Spleen (tissue), 11 donors: ENCODE data around the gene GRIA4. TPM values are rescaled to one million over a fixed set of nuclear protein-coding genes. Genes with fewer than 3 reads are reported as not detected.

ENCODE experiments used
- DNase-seq: peaks from one replicate; pipeline ENCODE4 v3.0.0-alpha.2; 2020
- H3K27ac ChIP-seq, 8 donors: fragments of 200-600 bp; sonication (generic) in 7 of 8; 1 replicate in 4 of 8; 2 replicates in 4 of 8; pipeline versions ENCODE4 v1.5.0 to v1.8.0; 2016 to 2021; ENCODE audit warnings: inconsistent platforms in 4 of 8, mild to moderate bottlenecking in 4 of 8, moderate library complexity in 1 of 8
- H3K27me3 ChIP-seq, 7 donors: fragments of 200-600 bp; sonication (generic) in 6 of 7; replicated peaks in 1 of 7; 1 replicate in 4 of 7; 2 replicates in 3 of 7; pipeline versions ENCODE4 v1.5.0 to v1.8.0; 2016 to 2021; ENCODE audit warnings: inconsistent platforms in 3 of 7, mild to moderate bottlenecking in 1 of 7
- H3K36me3 ChIP-seq, 6 donors: fragments of 200-600 bp; sonication (generic) in 5 of 6; 1 replicate in 4 of 6; 2 replicates in 2 of 6; pipeline versions ENCODE4 v1.5.0 to v1.8.0; 2016 to 2021; ENCODE audit warnings: inconsistent platforms in 2 of 6
- H3K4me1 ChIP-seq, 6 donors: fragments of 200-600 bp; sonication (generic) in 5 of 6; 1 replicate in 3 of 6; 2 replicates in 3 of 6; pipeline versions ENCODE4 v1.5.0 to v1.8.0; 2016 to 2021; ENCODE audit warnings: inconsistent platforms in 3 of 6
- H3K4me3 ChIP-seq, 8 donors: fragments of 200-600 bp; sonication (generic) in 7 of 8; 1 replicate in 4 of 8; 2 replicates in 4 of 8; pipeline versions ENCODE4 v1.5.0 to v1.8.0; 2016 to 2021; ENCODE audit warnings: inconsistent platforms in 4 of 8, mild to moderate bottlenecking in 4 of 8, moderate library complexity in 2 of 8
- H3K9me3 ChIP-seq, 8 donors: fragments of 200-600 bp; sonication (generic) in 7 of 8; 1 replicate in 4 of 8; 2 replicates in 4 of 8; pipeline versions ENCODE4 v1.5.0 to v1.8.0; 2016 to 2021; ENCODE audit warnings: inconsistent platforms in 4 of 8
- POLR2A ChIP-seq, 3 donors: fragments of 450-650 bp; IDR thresholded peaks; one replicate each; pipeline ENCODE4 v1.5.1; 2017; ENCODE audit warnings: antibody characterized with exemption in 3 of 3, mild to moderate bottlenecking in 1 of 3
- POLR2AphosphoS5 ChIP-seq, 3 donors: sonication (generic); formaldehyde crosslinking; IDR thresholded peaks; one replicate each; pipeline ENCODE4 v1.5.1; 2017; ENCODE audit warnings: antibody characterized with exemption in 3 of 3
- WGBS, 5 donors: extraction: QIAGEN DNeasy Blood & Tissue Kit in 3 of 5; methylation state at CpG; one replicate each; pipeline versions ENCODE4 v1.1.5 to v1.1.7; 2013 to 2018; 5-methylcytosine and 5-hydroxymethylcytosine counted together
- intact Hi-C: fragments of 100-400 bp; cut with DNase I; formaldehyde crosslinking; loops from one replicate; pipeline ENCODE4 v1.15.0; 2023; ENCODE audit warnings: low total_unique reads
- polyA plus RNA-seq, 3 donors: library from polyadenylated mRNA; stranded (reverse); fragments of 200-250 nt; gene quantifications; one replicate each; pipeline ENCODE4 v1.2.1, GENCODE V29; 2013
- total RNA-seq, 7 donors: library from RNA; depleted of rRNA in 3 of 7; stranded (reverse); fragments of >200 nt in 3 of 7; fragmentation: NEBNext Ultra II Directional in 4 of 7; extraction: Animal tissue kit (Norgen Biotek cat#: 25700) in 4 of 7; gene quantifications; one replicate each; pipeline versions ENCODE4 v1.1.0 to v1.2.1, GENCODE V29; 2016 to 2021
- TF ChIP-seq, protein P1 (sequence below), 11 experiments: fragments of 200-600 bp in 7 of 11; fragments of 450-650 bp in 4 of 11; sonication (generic) in 4 of 11; IDR thresholded peaks in 8 of 11; conservative IDR thresholded peaks in 3 of 11; 1 replicate in 7 of 11; 2 replicates in 4 of 11; pipeline versions ENCODE4 v1.4.0 to v1.8.0; 2016 to 2021; ENCODE audit warnings: antibody characterized with exemption in 11 of 11, inconsistent platforms in 4 of 11, mild to moderate bottlenecking in 1 of 11
- donor health status: healthy with polysubstance abuse.
- donor health status: DM: no; HTN: no; CAD: no; lungs with moderate emphysema.
- donor health status: DM: no; HTN: no; CAD: no.
- donor health status: Bipolar disorder and iron deficiency.
- donor health status: healthy.
- donor health status: DM: no; HTN: no; CAD: no.
- donor health status: DM: yes; HTN: yes; CAD: no.

GRIA4 gene
- total and polyA plus RNA-seq, 10 donors, result not detected

GRCh38 chr11:105863523-105863922, 253.7 kb downstream of the GRIA4 start:
- Histone ChIP-seq H3K36me3 (no peaks in the 10 kb centered on the region), H3K9me3 (no peaks in the 10 kb centered on the region), H3K27ac (no peak overlapping the region), H3K4me3 (no peak overlapping the region), H3K4me1 (no peaks in the 10 kb centered on the region), H3K27me3 (peaks cover 0 to 6% (median 0%) of the 10 kb centered on the region in 7 donors)
- DNase-seq, result no peak
- no peak for TF ChIP-seq POLR2A (IDR thresholded peaks at IDR 0.05)
- no peak for TF ChIP-seq POLR2AphosphoS5 (IDR thresholded peaks at IDR 0.05)
- TF ChIP-seq, protein P1, sequence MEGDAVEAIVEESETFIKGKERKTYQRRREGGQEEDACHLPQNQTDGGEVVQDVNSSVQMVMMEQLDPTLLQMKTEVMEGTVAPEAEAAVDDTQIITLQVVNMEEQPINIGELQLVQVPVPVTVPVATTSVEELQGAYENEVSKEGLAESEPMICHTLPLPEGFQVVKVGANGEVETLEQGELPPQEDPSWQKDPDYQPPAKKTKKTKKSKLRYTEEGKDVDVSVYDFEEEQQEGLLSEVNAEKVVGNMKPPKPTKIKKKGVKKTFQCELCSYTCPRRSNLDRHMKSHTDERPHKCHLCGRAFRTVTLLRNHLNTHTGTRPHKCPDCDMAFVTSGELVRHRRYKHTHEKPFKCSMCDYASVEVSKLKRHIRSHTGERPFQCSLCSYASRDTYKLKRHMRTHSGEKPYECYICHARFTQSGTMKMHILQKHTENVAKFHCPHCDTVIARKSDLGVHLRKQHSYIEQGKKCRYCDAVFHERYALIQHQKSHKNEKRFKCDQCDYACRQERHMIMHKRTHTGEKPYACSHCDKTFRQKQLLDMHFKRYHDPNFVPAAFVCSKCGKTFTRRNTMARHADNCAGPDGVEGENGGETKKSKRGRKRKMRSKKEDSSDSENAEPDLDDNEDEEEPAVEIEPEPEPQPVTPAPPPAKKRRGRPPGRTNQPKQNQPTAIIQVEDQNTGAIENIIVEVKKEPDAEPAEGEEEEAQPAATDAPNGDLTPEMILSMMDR (IDR thresholded peaks at IDR 0.05 in 8 of 11, conservative IDR thresholded peaks at IDR 0.05 in 3 of 11), result no peak
- 35 to 53% (median 46%) methylated on average over 3 of the region's 3 CpGs for WGBS, 5 donors
- intact Hi-C loops, result no loop called here

DNA sequence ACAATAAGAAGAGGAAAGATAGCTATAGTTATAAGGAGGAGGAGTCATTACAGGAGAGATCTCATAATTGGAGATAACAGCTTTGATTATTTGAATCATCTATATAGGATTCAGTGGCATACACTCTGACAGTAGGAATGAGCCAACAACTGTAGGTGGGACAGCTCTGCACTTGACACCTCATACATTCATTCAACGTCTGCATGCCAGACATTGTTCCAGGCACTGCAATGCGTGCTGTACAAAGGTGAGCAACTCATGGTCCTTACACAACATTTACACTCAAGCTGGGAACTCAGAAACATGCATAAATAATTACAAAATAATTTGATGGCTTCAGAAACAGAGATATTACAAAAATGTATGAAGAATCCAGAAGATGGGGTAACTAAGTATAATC, 257.9 kb downstream of the GRIA4 start:
- no peaks in the 10 kb centered on the region for H3K9me3 ChIP-seq
- H3K36me3 ChIP-seq, result no peaks in the 10 kb centered on the region
- TF ChIP-seq POLR2AphosphoS5 (IDR thresholded peaks at IDR 0.05) (no peak), POLR2A (IDR thresholded peaks at IDR 0.05) (no peak)
- TF ChIP-seq, protein P1 (IDR thresholded peaks at IDR 0.05 in 8 of 11, conservative IDR thresholded peaks at IDR 0.05 in 3 of 11), result no peak
- peaks cover 0 to 12% (median 0%) of the 10 kb centered on the region in 7 donors for H3K27me3 ChIP-seq
- H3K27ac ChIP-seq, result no peak overlapping the region
- DNase-seq, result no peak
- H3K4me3 ChIP-seq, result no peak overlapping the region
- intact Hi-C loops, result no loop called here
- H3K4me1 ChIP-seq, result no peaks in the 10 kb centered on the region
- 57 to 80% (median 63%) methylated on average over 2 of the region's 2 CpGs for WGBS, 5 donors

DNA sequence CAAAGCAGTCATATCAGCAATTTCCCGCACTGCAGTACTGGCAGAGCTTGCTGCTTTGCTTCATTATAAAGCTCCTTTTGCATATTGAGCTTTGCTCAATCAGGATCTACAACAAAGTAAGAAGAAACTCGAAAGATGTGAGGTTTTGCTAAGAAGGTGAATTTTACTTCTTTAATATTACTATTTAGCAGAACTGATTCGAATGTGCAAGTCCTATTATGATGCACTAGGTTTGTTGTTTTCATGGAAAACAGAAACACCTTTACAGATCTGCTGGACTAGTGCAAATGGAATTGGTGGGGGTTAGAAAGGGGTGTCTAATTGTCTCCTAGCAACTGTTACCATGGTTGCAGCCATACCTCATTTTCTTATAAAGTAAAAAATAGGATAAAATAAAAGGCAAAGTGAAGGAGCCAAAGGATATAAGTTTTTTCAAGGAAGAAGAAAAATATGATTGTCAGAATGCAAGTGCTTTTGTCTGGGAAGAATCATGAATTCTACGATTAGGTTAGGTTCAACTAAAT, 259.0 kb downstream of the GRIA4 start:
- Histone ChIP-seq H3K4me1 (no peaks in the 10 kb centered on the region), H3K36me3 (no peaks in the 10 kb centered on the region), H3K27me3 (peaks cover 0 to 12% (median 0%) of the 10 kb centered on the region in 7 donors), H3K4me3 (no peak overlapping the region), H3K9me3 (peaks cover 0 to under 1% (median 0%) of the 10 kb centered on the region in 8 donors), H3K27ac (no peak overlapping the region)
- no peak for DNase-seq
- TF ChIP-seq, protein P1 (IDR thresholded peaks at IDR 0.05 in 8 of 11, conservative IDR thresholded peaks at IDR 0.05 in 3 of 11), result no peak
- no peak for TF ChIP-seq POLR2A (IDR thresholded peaks at IDR 0.05)
- TF ChIP-seq POLR2AphosphoS5 (IDR thresholded peaks at IDR 0.05), result no peak
- intact Hi-C loops, result no loop called here
- 71 to 80% (median 75%) methylated on average over 4 of the region's 4 CpGs for WGBS, 5 donors

GRCh38 chr11:105870516-105871113, 260.7 kb downstream of the GRIA4 start:
- H3K27me3 ChIP-seq, result peaks cover 0 to 8% (median 0%) of the 10 kb centered on the region in 7 donors
- WGBS, 5 donors, result 69 to 82% (median 73%) methylated on average over 8 of the region's 8 CpGs
- no peak for TF ChIP-seq POLR2A (IDR thresholded peaks at IDR 0.05)
- DNase-seq, result no peak
- no peak overlapping the region for H3K27ac ChIP-seq
- intact Hi-C loops, result no loop called here
- no peaks in the 10 kb centered on the region for H3K4me1 ChIP-seq
- peaks cover 0 to 12% (median 8%) of the 10 kb centered on the region in 8 donors for H3K9me3 ChIP-seq
- no peaks in the 10 kb centered on the region for H3K36me3 ChIP-seq
- no peak overlapping the region for H3K4me3 ChIP-seq
